HEK293T (cell line): ENCODE results near the gene BPIFB3.
"Not testable (repeated sequence)": the region's sequence is repeated elsewhere in the genome, so short reads cannot be mapped to it uniquely, and the experiment has no call there.

Source experiments
- CTCF ChIA-PET: fragments of 350-600 bp; formaldehyde crosslinking; extraction: SDS; loops from one replicate; lab custom pipeline; 2021; ENCODE audit warnings: antibody characterized with exemption, inconsistent platforms; lab: Yijun Ruan, JAX
- POLR2A ChIA-PET: fragments of 350-600 bp; formaldehyde crosslinking; extraction: SDS; loops from one replicate; lab custom pipeline; 2020; ENCODE audit warnings: antibody characterized with exemption, inconsistent platforms; lab: Yijun Ruan, JAX
- DNase-seq: peaks from one replicate; pipeline ENCODE4 v3.0.0; 2012; ENCODE audit warnings: mixed read lengths; ENCODE audit errors: extremely low spot score
- ARNT ChIP-seq: fragments of 450-650 bp; IDR thresholded peaks from 2 replicates; pipeline ENCODE4 v1.6.1; 2017; ENCODE audit warnings: mild to moderate bottlenecking
- BHLHE40 ChIP-seq: fragments of 450-650 bp; IDR thresholded peaks from 2 replicates; pipeline ENCODE4 v1.6.1; 2016; ENCODE audit warnings: mild to moderate bottlenecking, moderate library complexity, borderline replicate concordance
- CTBP1 ChIP-seq: fragments of 450-650 bp; IDR thresholded peaks from 2 replicates; pipeline ENCODE4 v1.6.1; 2016; ENCODE audit warnings: borderline replicate concordance
- ELF4 ChIP-seq: fragments of 450-650 bp; IDR thresholded peaks from 2 replicates; pipeline ENCODE4 v1.6.1; 2017; ENCODE audit warnings: antibody characterized with exemption
- FOXA1 ChIP-seq: fragments of 450-650 bp; IDR thresholded peaks from 2 replicates; pipeline ENCODE4 v1.6.1; 2016; ENCODE audit warnings: mild to moderate bottlenecking
- FOXK2 ChIP-seq: fragments of 450-650 bp; IDR thresholded peaks from 2 replicates; pipeline ENCODE4 v1.6.1; 2016; ENCODE audit warnings: mild to moderate bottlenecking
- FOXM1 ChIP-seq: fragments of 450-650 bp; IDR thresholded peaks from 2 replicates; pipeline ENCODE4 v1.6.1; 2017; ENCODE audit warnings: mild to moderate bottlenecking, borderline replicate concordance
- HDGF ChIP-seq: fragments of 450-650 bp; IDR thresholded peaks from 2 replicates; pipeline ENCODE4 v1.6.1; 2017; ENCODE audit warnings: antibody characterized with exemption, borderline replicate concordance
- L3MBTL2 ChIP-seq: fragments of 450-650 bp; conservative IDR thresholded peaks from 2 replicates; pipeline ENCODE4 v1.6.1; 2016; ENCODE audit warnings: mild to moderate bottlenecking
- LEF1 ChIP-seq: fragments of 450-650 bp; IDR thresholded peaks from 2 replicates; pipeline ENCODE4 v1.6.1; 2017; ENCODE audit warnings: mild to moderate bottlenecking, borderline replicate concordance
- NFRKB ChIP-seq: fragments of 450-650 bp; IDR thresholded peaks from 2 replicates; pipeline ENCODE4 v1.6.1; 2016; ENCODE audit warnings: mild to moderate bottlenecking, moderate library complexity
- PKNOX1 ChIP-seq: fragments of 450-650 bp; IDR thresholded peaks from 2 replicates; pipeline ENCODE4 v1.6.1; 2016
- SP1 ChIP-seq: fragments of 450-650 bp; IDR thresholded peaks from 2 replicates; pipeline ENCODE4 v1.6.1; 2017
- SUZ12 ChIP-seq: fragments of 450-650 bp; IDR thresholded peaks from 2 replicates; pipeline ENCODE4 v1.6.1; 2016; ENCODE audit warnings: mild to moderate bottlenecking
- TARDBP ChIP-seq: fragments of 450-650 bp; IDR thresholded peaks from 2 replicates; pipeline ENCODE4 v1.6.1; 2016
- ZNF384 ChIP-seq: fragments of 450-650 bp; IDR thresholded peaks from 2 replicates; pipeline ENCODE4 v1.6.1; 2016

The BPIFB3 gene

GRCh38 chr20:33104336-33104735 is 50.6 kb downstream of the BPIFB3 start:
- DNase-seq: no peak
- ChIA-PET CTCF (no interaction called here), POLR2A (no interaction called here)
- TF ChIP-seq LEF1 (no peak), SUZ12 (no peak)

GRCh38 chr20:33105316-33105924 is 51.7 kb downstream of the BPIFB3 start:
- ChIA-PET POLR2A (no interaction called here), CTCF (no interaction called here)
- TF ChIP-seq FOXA1 (no peak), PKNOX1 (no peak), TARDBP (no peak), NFRKB (no peak), ELF4 (no peak), CTBP1 (no peak), ZNF384 (no peak), FOXK2 (no peak), BHLHE40 (no peak)
- DNase-seq: no peak

GRCh38 chr20:33106058-33106620 is 52.4 kb downstream of the BPIFB3 start:
- CTCF ChIA-PET, POLR2A ChIA-PET, DNase-seq: not testable (repeated sequence)

GRCh38 chr20:33108661-33109060 is 55.0 kb downstream of the BPIFB3 start:
- DNase-seq: no peak
- TF ChIP-seq ARNT (no peak), LEF1 (no peak), ELF4 (no peak), CTBP1 (no peak), SP1 (no peak), PKNOX1 (no peak), FOXK2 (no peak), FOXM1 (no peak), FOXA1 (no peak), SUZ12 (no peak), L3MBTL2 (no peak), HDGF (no peak), NFRKB (no peak)
- ChIA-PET POLR2A (no interaction called here), CTCF (no interaction called here)

- TF ChIP-seq FOXM1 (no peak), BHLHE40 (no peak), L3MBTL2 (no peak), SUZ12 (no peak)
- CTCF ChIA-PET: no interaction called here
- POLR2A ChIA-PET: no interaction called here
- no peak for DNase-seq
Measured at GRCh38 chr20:33110147-33110825, 56.6 kb downstream of the BPIFB3 start.

GRCh38 chr20:33111306-33111705 is 57.6 kb downstream of the BPIFB3 start:
- ChIA-PET CTCF (no interaction called here), POLR2A (no interaction called here)
- DNase-seq: no peak
- TF ChIP-seq LEF1 (no peak), SP1 (no peak), BHLHE40 (no peak), PKNOX1 (no peak), CTBP1 (no peak), ZNF384 (no peak), TARDBP (no peak), ELF4 (no peak), SUZ12 (no peak), L3MBTL2 (no peak), HDGF (no peak)

- CTCF ChIA-PET: no interaction called here
- TF ChIP-seq FOXA1 (no peak), ZNF384 (no peak), SP1 (no peak), NFRKB (no peak), ARNT (no peak), LEF1 (no peak), SUZ12 (no peak), HDGF (no peak), L3MBTL2 (no peak), FOXK2 (no peak), PKNOX1 (no peak), FOXM1 (no peak), ELF4 (no peak)
- POLR2A ChIA-PET: no interaction called here
Measured at GRCh38 chr20:33112547-33113386, 59.1 kb downstream of the BPIFB3 start.

More at GRCh38 chr20:33112547-33113386, 59.1 kb downstream of the BPIFB3 start:
- no peak for DNase-seq
